B cell (primary cell): ENCODE results near the gene RPP14. TPM values are rescaled to one million over a fixed set of nuclear protein-coding genes. Genes with fewer than 3 reads are reported as not detected.

Experiments used
- ATAC-seq: fragments of 200-7000 bp; cut with Tn5 transposase; one replicate; pipeline ENCODE4 v1.10.0; 2021; ENCODE audit warnings: low read depth, mild to moderate bottlenecking, moderate number of reproducible peaks, moderate library complexity
- CTCF ChIA-PET: fragments of 350-600 bp; sonication (Branson Sonifier 250); formaldehyde crosslinking; loops from one replicate; lab custom pipeline; 2021; ENCODE audit warnings: antibody characterized with exemption, inconsistent platforms; lab: Charles Lee
- POLR2A ChIA-PET: fragments of 350-600 bp; sonication (Branson Sonifier 250); formaldehyde crosslinking; loops from one replicate; lab custom pipeline; 2021; ENCODE audit warnings: antibody characterized with exemption; lab: Charles Lee
- DNase-seq: peaks from one replicate; pipeline ENCODE4 v3.0.0; 2013
- H2AFZ ChIP-seq: 2 replicates; pipeline ENCODE4 v1.6.1; 2012; ENCODE audit warnings: mild to moderate bottlenecking, low read depth, low read length; ENCODE audit not compliant: insufficient read depth, poor library complexity, severe bottlenecking
- H3K27ac ChIP-seq, 2 donors: 1 replicate in 1 of 2; 2 replicates in 1 of 2; pipeline ENCODE4 v1.5.1; 2012 to 2013; ENCODE audit warnings: low read length in 2 of 2, mild to moderate bottlenecking in 2 of 2, moderate library complexity in 1 of 2
- H3K27me3 ChIP-seq, 4 experiments: fragments of 200-600 bp in 1 of 4; sonication (generic) in 1 of 4; replicated peaks in 1 of 4; 1 replicate in 2 of 4; 2 replicates in 2 of 4; pipeline versions ENCODE4 v1.6.1 to v1.7.0; 2013 to 2016; ENCODE audit warnings: low read length in 3 of 4, mild to moderate bottlenecking in 2 of 4, mixed read lengths in 1 of 4, moderate library complexity in 1 of 4; ENCODE audit not compliant: insufficient read depth in 4 of 4, control insufficient read depth in 3 of 4; ENCODE audit errors: control extremely low read depth in 1 of 4
- H3K36me3 ChIP-seq, 2 experiments: replicated peaks in 1 of 2; 1 replicate in 1 of 2; 2 replicates in 1 of 2; pipeline versions ENCODE4 v1.6.1 to v1.7.1; 2013; ENCODE audit warnings: low read length in 1 of 2; ENCODE audit not compliant: insufficient read depth in 2 of 2, control insufficient read depth in 1 of 2; ENCODE audit errors: control extremely low read depth in 1 of 2, extremely low read depth in 1 of 2
- H3K4me1 ChIP-seq, 2 donors: fragments of 200-600 bp in 1 of 2; sonication (generic) in 1 of 2; 1 replicate in 1 of 2; 2 replicates in 1 of 2; pipeline versions ENCODE4 v1.5.1 to v1.6.1; 2013 to 2017; ENCODE audit warnings: low read length in 2 of 2; ENCODE audit not compliant: control insufficient read depth in 2 of 2, insufficient read depth in 2 of 2
- H3K4me2 ChIP-seq: replicated peaks from 2 replicates; pipeline ENCODE3; 2012; ENCODE audit warnings: mild to moderate bottlenecking, low read depth, low read length; ENCODE audit not compliant: poor library complexity, severe bottlenecking
- H3K4me3 ChIP-seq, 5 experiments: fragments of 200-600 bp in 1 of 5; sonication (generic) in 1 of 5; 1 replicate in 3 of 5; 2 replicates in 2 of 5; pipeline versions ENCODE4 v1.5.1 to v1.7.0; 2011 to 2016; ENCODE audit warnings: low read length in 4 of 5, mild to moderate bottlenecking in 4 of 5, low read depth in 2 of 5, control low read depth in 1 of 5, moderate library complexity in 1 of 5; ENCODE audit not compliant: insufficient read depth in 1 of 5; ENCODE audit errors: control extremely low read depth in 1 of 5, extremely low read depth in 1 of 5
- H3K79me2 ChIP-seq: fragments of 200-600 bp; sonication (generic); one replicate; pipeline ENCODE4 v1.6.0; 2016; ENCODE audit warnings: low read length; ENCODE audit not compliant: control insufficient read depth, insufficient read depth
- H3K9ac ChIP-seq: fragments of 200-600 bp; sonication (generic); 2 replicates; pipeline ENCODE4 v1.6.1; 2017; ENCODE audit warnings: mild to moderate bottlenecking, low read length, moderate library complexity
- H3K9me3 ChIP-seq, 3 donors: one replicate each; pipeline versions ENCODE4 v1.6.1 to v1.7.1; 2013; ENCODE audit warnings: low read length in 2 of 3; ENCODE audit not compliant: control insufficient read depth in 2 of 3, insufficient read depth in 1 of 3; ENCODE audit errors: control extremely low read depth in 1 of 3
- H4K20me1 ChIP-seq: 2 replicates; pipeline ENCODE4 v1.6.0; 2012; ENCODE audit warnings: mild to moderate bottlenecking, low read length; ENCODE audit not compliant: insufficient read depth, control insufficient read depth, poor library complexity, severe bottlenecking
- H3K27ac Mint-ChIP-seq: one replicate; pipeline ENCODE4 v1.8.0; 2021; ENCODE audit warnings: mixed read lengths
- H3K27me3 Mint-ChIP-seq: one replicate; pipeline ENCODE4 v1.8.0; 2021; ENCODE audit warnings: mixed read lengths
- H3K4me1 Mint-ChIP-seq: one replicate; pipeline ENCODE4 v1.8.0; 2021; ENCODE audit warnings: mixed read lengths
- H3K4me3 Mint-ChIP-seq: one replicate; pipeline ENCODE4 v1.8.0; 2021; ENCODE audit warnings: mixed read lengths
- H3K9me3 Mint-ChIP-seq: one replicate; pipeline ENCODE4 v1.8.0; 2022; ENCODE audit warnings: mixed read lengths; ENCODE audit not compliant: insufficient read depth
- CTCF ChIP-seq: fragments of 200-600 bp; IDR thresholded peaks from one replicate; pipeline ENCODE4 v1.8.0; 2022; ENCODE audit warnings: antibody characterized with exemption, mild to moderate bottlenecking
- EZH2 ChIP-seq: IDR thresholded peaks from 2 replicates; pipeline ENCODE4 v1.6.1; 2012; ENCODE audit warnings: borderline replicate concordance, low read depth, mild to moderate bottlenecking, moderate library complexity, low read length; ENCODE audit not compliant: insufficient read depth, poor library complexity, severe bottlenecking
- WGBS: methylation state at CpG from one replicate; pipeline ENCODE4 v1.1.5; 2013; ENCODE audit warnings: missing lambda C conversion rate; ENCODE audit not compliant: insufficient coverage; 5-methylcytosine and 5-hydroxymethylcytosine counted together
- intact Hi-C: fragments of 100-400 bp; cut with micrococcal nuclease; formaldehyde crosslinking; loops from one replicate; pipeline ENCODE4 v1.10.0; 2022
- polyA plus RNA-seq: library from polyadenylated mRNA; depleted of rRNA; stranded (reverse); fragments of >200 nt; gene quantifications from 2 replicates; pipeline ENCODE4 v1.2.3, GENCODE V29; 2012
- total RNA-seq, 2 donors: library from RNA; stranded (reverse); fragments of 120-200 nt in 1 of 2; gene quantifications; 1 replicate in 1 of 2; 2 replicates in 1 of 2; pipeline versions ENCODE4 v1.2.3 to v1.2.4, GENCODE V29; 2013 to 2022

The RPP14 gene
- total and polyA plus RNA-seq, 2 donors (not counting 1 experiment from before 2014, with no cell fraction given), result 4.7 to 17.9 TPM

DNA sequence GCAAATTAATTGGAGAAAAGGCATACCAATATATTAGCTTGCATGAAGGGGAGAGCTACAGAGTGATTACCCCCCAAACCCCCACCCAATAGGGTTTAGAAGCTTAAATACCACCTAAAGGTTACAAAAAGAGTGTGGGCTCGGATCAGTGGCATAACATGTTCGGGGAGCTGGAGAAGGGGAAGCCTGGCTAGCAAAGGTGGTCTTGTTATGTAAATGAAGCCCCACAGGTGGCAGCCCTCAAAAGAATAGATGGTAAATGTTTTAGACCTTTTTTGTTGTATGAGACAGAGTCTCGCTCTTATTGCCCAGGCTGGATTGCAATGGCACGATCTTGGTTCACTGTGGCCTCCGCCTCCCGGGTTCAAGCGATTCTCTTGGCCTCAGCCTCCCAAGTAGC is 15.7 kb downstream of the RPP14 start:
- Histone ChIP-seq H3K9me3 (no peaks in the 10 kb centered on the region), H3K4me3 (no peak overlapping the region), H3K27me3 (no peaks in the 10 kb centered on the region), H3K4me2 (no peak overlapping the region), H2AFZ (no peak overlapping the region), H3K4me1 (peaks cover 21 to 29% of the 10 kb centered on the region in 2 donors), H3K36me3 (peaks cover 2 to 22% of the 10 kb centered on the region in 2 experiments), H4K20me1 (no peaks in the 10 kb centered on the region), H3K27ac (no peak overlapping the region), H3K79me2 (peaks cover 12% of the 10 kb centered on the region), H3K9ac (no peak overlapping the region)
- intact Hi-C loops, result loop anchor here (1.0 to 5.0 kb wide), 7 partner anchors 15 to 311 kb away; partner anchors contain the start of genes HTD2, KCTD6, PDHB and RPP14
- 97% methylated on average over 6 of the region's 7 CpGs for WGBS
- no peak for ATAC-seq
- POLR2A ChIA-PET, result interaction anchor here (0.6 to 0.9 kb wide), 2 partner anchors 93 to 137 kb away, joined by 3 read pairs; no protein-coding TSS in a partner anchor
- H3K4me1 Mint-ChIP-seq, result peaks cover 35% of the 10 kb centered on the region
- no peak for TF ChIP-seq CTCF
- TF ChIP-seq EZH2, result no peak
- CTCF ChIA-PET, result interaction anchor here (0.7 to 9.0 kb wide), 15 partner anchors 11 to 309 kb away, joined by 3 to 89 read pairs (median 3); partner anchors contain the start of genes HTD2, PXK and RPP14
- H3K4me3 Mint-ChIP-seq, result no peak overlapping the region
- no peaks in the 10 kb centered on the region for H3K9me3 Mint-ChIP-seq
- H3K27ac Mint-ChIP-seq, result no peak overlapping the region
- DNase-seq, result no peak
- H3K27me3 Mint-ChIP-seq, result no peaks in the 10 kb centered on the region

GRCh38 chr3:58322793-58323192 is 16.7 kb downstream of the RPP14 start:
- H3K4me1 Mint-ChIP-seq, result peaks cover 38% of the 10 kb centered on the region
- Histone ChIP-seq H3K79me2 (peaks cover 17% of the 10 kb centered on the region), H3K4me2 (no peak overlapping the region), H3K27me3 (no peaks in the 10 kb centered on the region), H3K36me3 (peaks cover 0 to 12% of the 10 kb centered on the region in 2 experiments), H3K9me3 (no peaks in the 10 kb centered on the region), H3K4me3 (no peak overlapping the region), H4K20me1 (no peaks in the 10 kb centered on the region), H3K27ac (no peak overlapping the region), H2AFZ (no peak overlapping the region), H3K4me1 (peaks cover 21 to 29% of the 10 kb centered on the region in 2 donors), H3K9ac (no peak overlapping the region)
- ChIA-PET POLR2A (interaction anchor here (0.9 kb wide), 1 partner anchor 92 kb away, joined by 3 read pairs; no protein-coding TSS in a partner anchor), CTCF (interaction anchor here (0.6 to 9.0 kb wide), 9 partner anchors 10 to 1098 kb away, joined by 3 to 89 read pairs (median 16); partner anchors contain the start of genes HTD2, PXK and RPP14)
- DNase-seq, result no peak
- H3K9me3 Mint-ChIP-seq, result no peaks in the 10 kb centered on the region
- ATAC-seq, result no peak
- no peak overlapping the region for H3K4me3 Mint-ChIP-seq
- TF ChIP-seq EZH2 (no peak), CTCF (no peak)
- no CpG with 5 or more reads among the region's 1 CpG for WGBS
- no peaks in the 10 kb centered on the region for H3K27me3 Mint-ChIP-seq
- H3K27ac Mint-ChIP-seq, result peak overlapping the region; percentile 50
- intact Hi-C loops, result loop anchor here (5.0 kb wide), 3 partner anchors 35 to 310 kb away; partner anchors contain the start of gene PDHB
